Coronary artery (tissue), 2 donors: Measurements from ENCODE around the gene VEGFD.

ENCODE experiments used
- DNase-seq: peaks from one replicate; pipeline ENCODE4 v3.0.0-alpha.2; 2017; ENCODE audit warnings: low spot score
- H3K27ac ChIP-seq, 2 donors: fragments of 200-600 bp; sonication (generic); one replicate each; pipeline ENCODE4 v1.5.1; 2016 to 2019
- H3K4me3 ChIP-seq: fragments of 200-600 bp; sonication (generic); 2 replicates; pipeline ENCODE4 v1.5.1; 2016; ENCODE audit warnings: mild to moderate bottlenecking, moderate library complexity
- TF ChIP-seq, protein P1 (sequence below): fragments of 200-600 bp; sonication (generic); IDR thresholded peaks from one replicate; pipeline ENCODE4 v1.5.1; 2019; ENCODE audit warnings: antibody characterized with exemption

Gene VEGFD, protein sequence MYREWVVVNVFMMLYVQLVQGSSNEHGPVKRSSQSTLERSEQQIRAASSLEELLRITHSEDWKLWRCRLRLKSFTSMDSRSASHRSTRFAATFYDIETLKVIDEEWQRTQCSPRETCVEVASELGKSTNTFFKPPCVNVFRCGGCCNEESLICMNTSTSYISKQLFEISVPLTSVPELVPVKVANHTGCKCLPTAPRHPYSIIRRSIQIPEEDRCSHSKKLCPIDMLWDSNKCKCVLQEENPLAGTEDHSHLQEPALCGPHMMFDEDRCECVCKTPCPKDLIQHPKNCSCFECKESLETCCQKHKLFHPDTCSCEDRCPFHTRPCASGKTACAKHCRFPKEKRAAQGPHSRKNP

DNA sequence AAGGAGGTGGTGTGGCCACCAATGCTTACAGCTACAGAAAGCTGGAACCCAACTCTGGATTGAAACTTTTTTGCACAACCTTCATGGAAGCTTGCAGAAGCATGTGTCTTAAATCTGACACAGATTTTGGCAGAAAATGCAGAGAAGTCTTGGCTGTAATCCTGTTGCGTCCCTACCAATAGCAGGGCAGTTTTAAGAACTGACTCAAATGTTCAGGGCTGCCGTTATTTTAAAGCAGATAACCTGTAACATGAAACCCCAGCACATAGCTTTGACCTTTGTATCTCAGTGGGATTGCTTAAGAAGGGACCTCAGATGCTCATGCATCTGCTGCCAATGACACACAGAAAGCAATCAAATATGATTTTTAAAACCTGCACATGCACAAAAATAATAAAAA, at the start of gene VEGFD:
Gene VEGFD, minus strand, starts transcription at position 110 of the 400 bp plus-strand sequence. CDS start 467 bp downstream, outside the sequence.
- Histone ChIP-seq H3K4me3 (no peak within 1 kb of the TSS), H3K27ac (no peak within 1 kb of the TSS)
- DNase-seq = no peak
- TF ChIP-seq, protein P1, sequence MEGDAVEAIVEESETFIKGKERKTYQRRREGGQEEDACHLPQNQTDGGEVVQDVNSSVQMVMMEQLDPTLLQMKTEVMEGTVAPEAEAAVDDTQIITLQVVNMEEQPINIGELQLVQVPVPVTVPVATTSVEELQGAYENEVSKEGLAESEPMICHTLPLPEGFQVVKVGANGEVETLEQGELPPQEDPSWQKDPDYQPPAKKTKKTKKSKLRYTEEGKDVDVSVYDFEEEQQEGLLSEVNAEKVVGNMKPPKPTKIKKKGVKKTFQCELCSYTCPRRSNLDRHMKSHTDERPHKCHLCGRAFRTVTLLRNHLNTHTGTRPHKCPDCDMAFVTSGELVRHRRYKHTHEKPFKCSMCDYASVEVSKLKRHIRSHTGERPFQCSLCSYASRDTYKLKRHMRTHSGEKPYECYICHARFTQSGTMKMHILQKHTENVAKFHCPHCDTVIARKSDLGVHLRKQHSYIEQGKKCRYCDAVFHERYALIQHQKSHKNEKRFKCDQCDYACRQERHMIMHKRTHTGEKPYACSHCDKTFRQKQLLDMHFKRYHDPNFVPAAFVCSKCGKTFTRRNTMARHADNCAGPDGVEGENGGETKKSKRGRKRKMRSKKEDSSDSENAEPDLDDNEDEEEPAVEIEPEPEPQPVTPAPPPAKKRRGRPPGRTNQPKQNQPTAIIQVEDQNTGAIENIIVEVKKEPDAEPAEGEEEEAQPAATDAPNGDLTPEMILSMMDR = no peak

- no peak overlapping the region for H3K27ac ChIP-seq
- TF ChIP-seq, protein P1 = no peak
- no peak for DNase-seq
- H3K4me3 ChIP-seq = no peak overlapping the region
Measured at GRCh38 chrX:15430584-15430983, 46.4 kb upstream of the VEGFD start.

GRCh38 chrX:15430076-15430475, 45.9 kb upstream of the VEGFD start:
- DNase-seq = no peak
- TF ChIP-seq, protein P1 = no peak

GRCh38 chrX:15425024-15425423, 40.8 kb upstream of the VEGFD start:
- Histone ChIP-seq H3K4me3 (no peak overlapping the region), H3K27ac (no peak overlapping the region)
- DNase-seq = no peak
- TF ChIP-seq, protein P1 = no peak

More at GRCh38 chrX:15430076-15430475, 45.9 kb upstream of the VEGFD start:
- Histone ChIP-seq H3K4me3 (no peak overlapping the region), H3K27ac (no peak overlapping the region)

DNA sequence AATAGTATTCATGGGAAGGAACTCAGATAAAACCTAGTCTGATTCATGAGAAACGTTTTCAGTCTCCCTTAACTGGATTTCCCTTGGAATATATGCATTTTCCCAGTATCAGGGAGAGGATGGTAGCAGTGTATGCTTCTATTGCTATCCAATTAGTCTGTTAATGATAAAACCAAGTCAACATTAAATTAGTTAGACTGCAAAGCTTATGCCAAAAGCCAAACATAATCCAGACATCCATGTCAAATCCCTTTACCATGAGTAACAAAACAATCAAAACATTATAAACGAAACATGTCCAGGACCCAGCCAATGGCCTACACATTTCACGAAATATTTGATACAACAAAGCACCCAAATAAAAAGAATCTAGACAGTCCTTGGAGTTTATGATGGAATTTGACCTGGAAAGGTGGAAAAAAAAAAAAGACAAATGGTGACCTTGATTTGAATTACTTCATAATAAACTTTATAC, 34.5 kb upstream of the VEGFD start:
- DNase-seq = no peak
- TF ChIP-seq, protein P1 = no peak

DNA sequence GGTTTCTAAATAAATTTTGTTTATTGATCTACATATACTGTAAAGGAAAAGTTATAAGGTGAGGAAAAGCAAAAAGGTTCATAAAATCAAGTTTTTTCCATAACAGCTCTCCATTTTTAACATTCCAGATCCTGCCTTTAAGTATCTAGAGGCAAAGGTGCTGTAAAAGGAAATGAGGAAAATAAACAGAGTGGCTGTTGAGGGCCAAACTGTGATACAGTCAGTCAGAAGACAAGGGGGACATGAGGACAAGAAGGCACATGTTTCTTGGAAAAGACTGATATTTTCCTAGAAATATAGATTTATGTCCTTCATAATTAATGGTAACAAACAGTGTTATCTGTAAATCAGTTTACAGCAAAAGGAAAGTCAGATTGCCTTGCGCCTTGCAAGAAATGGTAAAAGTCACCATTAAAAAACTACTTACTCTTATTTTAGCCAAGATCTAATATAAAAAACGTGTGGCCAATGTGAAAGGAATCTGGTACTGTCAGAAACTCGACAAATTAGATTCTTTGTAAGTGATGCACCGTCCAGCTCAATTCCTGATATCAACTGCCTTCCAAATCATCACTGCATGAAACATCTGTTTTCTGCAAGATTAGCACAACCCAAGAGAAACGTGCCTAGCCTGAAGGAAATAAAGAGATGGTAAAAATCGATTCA, 34.0 kb upstream of the VEGFD start:
- H3K4me3 ChIP-seq = no peak overlapping the region
- no peak for DNase-seq
- H3K27ac ChIP-seq = no peak overlapping the region
- TF ChIP-seq, protein P1 = no peak

More for the DNA sequence above, 34.5 kb upstream of the VEGFD start:
- no peak overlapping the region for H3K4me3 ChIP-seq
- no peak overlapping the region for H3K27ac ChIP-seq
